Activated CD8-positive, alpha-beta memory T cell treated with anti-CD3 and anti-CD28 coated beads, Interleukin-2, amount 50 U/mL, for 24 hours (primary cell): ENCODE results near the gene CUL3.
"Not testable (repeated sequence)": the region's sequence is repeated elsewhere in the genome, so short reads cannot be mapped to it uniquely, and the experiment has no call there.

ENCODE experiments used
- DNase-seq: peaks from one replicate; pipeline ENCODE4 v3.0.0-alpha.2; 2020; ENCODE audit errors: extremely low read depth

Gene CUL3

GRCh38 chr2:224543939-224544338, 41.2 kb downstream of the CUL3 start:
- no peak for DNase-seq

GRCh38 chr2:224538561-224539138, 46.5 kb downstream of the CUL3 start:
- DNase-seq = no peak

GRCh38 chr2:224532931-224533330, 52.2 kb downstream of the CUL3 start:
- DNase-seq = no peak

- no peak for DNase-seq
Observed at GRCh38 chr2:224532441-224532840, 52.7 kb downstream of the CUL3 start.

GRCh38 chr2:224528171-224528570, 57.0 kb downstream of the CUL3 start:
- no peak for DNase-seq

- no peak for DNase-seq
Observed at GRCh38 chr2:224525774-224526173, 59.4 kb downstream of the CUL3 start.

- no peak for DNase-seq
Observed at GRCh38 chr2:224524657-224525056, 60.5 kb downstream of the CUL3 start.

- no peak for DNase-seq
Observed at GRCh38 chr2:224523626-224524577, 61.3 kb downstream of the CUL3 start.

- not testable (repeated sequence) for DNase-seq
Observed at GRCh38 chr2:224522483-224522882, 62.7 kb downstream of the CUL3 start.

GRCh38 chr2:224520064-224520463, 65.1 kb downstream of the CUL3 start:
- no peak for DNase-seq

GRCh38 chr2:224518806-224519580, 66.2 kb downstream of the CUL3 start:
- DNase-seq = no peak

GRCh38 chr2:224517963-224518362, 67.2 kb downstream of the CUL3 start:
- no peak for DNase-seq

GRCh38 chr2:224516393-224516792, 68.8 kb downstream of the CUL3 start:
- not testable (repeated sequence) for DNase-seq

- DNase-seq = no peak
Observed at GRCh38 chr2:224513991-224514390, 71.2 kb downstream of the CUL3 start.

- DNase-seq = no peak
Observed at GRCh38 chr2:224507789-224508188, 77.4 kb downstream of the CUL3 start.

- DNase-seq = no peak
Observed at GRCh38 chr2:224506494-224506893, 78.7 kb downstream of the CUL3 start.

GRCh38 chr2:224498991-224499390, 86.2 kb downstream of the CUL3 start:
- no peak for DNase-seq

GRCh38 chr2:224492531-224492930, 92.6 kb downstream of the CUL3 start:
- DNase-seq = no peak

- DNase-seq = not testable (repeated sequence)
Observed at GRCh38 chr2:224487940-224488339, 97.2 kb downstream of the CUL3 start.

- DNase-seq = not testable (repeated sequence)
Observed at GRCh38 chr2:224485081-224486014, 99.8 kb downstream of the CUL3 start.

GRCh38 chr2:224479826-224480225, 105.3 kb downstream of the CUL3 start:
- DNase-seq = no peak
